ENCODE results near the gene STOM.

STOM gene

DNA sequence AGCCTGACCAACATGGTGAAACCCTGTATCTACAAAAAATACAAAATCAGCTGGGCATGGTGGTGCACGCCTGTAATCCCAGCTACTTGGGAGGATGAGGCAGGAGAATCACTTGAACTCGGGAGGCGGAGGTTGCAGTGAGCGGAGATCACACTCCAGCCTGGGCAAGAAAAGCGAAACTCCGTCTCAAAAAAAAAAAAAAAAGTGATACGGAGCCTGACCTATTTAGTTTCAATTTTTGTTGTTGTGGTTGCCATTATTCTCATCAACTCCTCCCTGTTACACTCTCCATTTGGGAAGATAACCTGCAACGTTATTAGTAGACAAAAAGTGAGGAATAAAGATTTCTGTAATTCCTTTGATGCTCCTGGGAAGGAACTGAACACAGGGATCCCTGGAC, 1.3 kb downstream of the STOM start:
- DNase-seq: no peak

DNA sequence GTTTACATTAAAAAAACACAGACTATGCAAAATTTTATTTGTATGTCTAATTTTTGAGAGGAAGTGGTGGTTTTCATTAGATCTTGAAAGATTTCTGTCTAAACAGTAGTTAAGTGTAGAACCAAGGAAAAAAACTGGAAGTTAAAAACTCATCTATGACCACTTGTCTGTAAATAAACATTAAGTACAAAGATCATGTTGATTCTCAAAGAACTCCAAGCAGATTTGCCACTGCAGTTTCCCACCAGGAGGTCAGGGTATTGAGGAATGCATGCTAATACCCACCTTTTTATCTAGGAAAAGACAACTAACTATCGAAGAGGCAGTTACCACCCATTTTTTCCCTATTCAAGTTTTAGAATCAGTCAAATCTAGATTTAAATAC, 1.9 kb downstream of the STOM start:
- no peak for DNase-seq

- DNase-seq: peak; percentile 56
Measured at GRCh38 chr9:121367306-121368137, 2.5 kb downstream of the STOM start.

- no peak for DNase-seq
Measured at GRCh38 chr9:121366611-121367192, 3.3 kb downstream of the STOM start.

GRCh38 chr9:121365564-121365963, 4.5 kb downstream of the STOM start:
- DNase-seq: no peak

- no peak for DNase-seq
Measured at GRCh38 chr9:121364886-121365285, 5.2 kb downstream of the STOM start.

DNA sequence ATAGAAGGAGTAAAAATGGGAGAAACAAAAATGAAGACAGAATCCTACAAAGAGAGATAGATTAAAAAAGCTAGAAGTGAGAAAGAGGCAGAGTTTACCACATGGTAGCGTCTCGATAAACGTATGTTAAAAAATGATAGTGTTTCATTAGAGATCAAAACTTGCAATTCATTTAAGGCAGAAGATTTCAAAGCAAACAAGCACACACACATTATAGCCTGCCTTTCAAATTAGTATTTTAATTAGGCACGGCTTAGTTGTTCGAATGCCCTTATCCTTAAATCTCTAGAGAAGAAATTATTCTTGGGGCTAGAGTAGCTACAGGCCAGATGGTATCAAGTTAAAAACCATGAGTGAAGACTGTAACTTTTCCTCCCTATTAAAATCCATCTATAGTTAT, 6.0 kb downstream of the STOM start:
- DNase-seq: no peak

DNA sequence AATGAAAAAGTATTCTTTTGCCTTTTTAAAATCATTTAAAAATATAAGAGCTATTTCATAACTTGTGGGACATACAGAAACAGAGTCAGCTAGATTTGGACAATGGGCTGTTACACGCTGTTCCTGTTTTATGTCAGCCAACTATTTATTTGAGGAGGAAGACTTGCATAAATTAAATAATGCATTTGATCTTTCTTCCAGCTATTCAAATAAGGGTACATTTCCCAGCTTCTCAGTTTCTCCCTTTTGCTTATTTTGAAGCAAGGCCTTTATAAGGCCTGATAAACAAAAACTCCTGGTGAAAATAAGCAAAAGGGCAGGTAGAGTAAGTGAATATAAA, 6.5 kb downstream of the STOM start:
- DNase-seq: no peak

DNA sequence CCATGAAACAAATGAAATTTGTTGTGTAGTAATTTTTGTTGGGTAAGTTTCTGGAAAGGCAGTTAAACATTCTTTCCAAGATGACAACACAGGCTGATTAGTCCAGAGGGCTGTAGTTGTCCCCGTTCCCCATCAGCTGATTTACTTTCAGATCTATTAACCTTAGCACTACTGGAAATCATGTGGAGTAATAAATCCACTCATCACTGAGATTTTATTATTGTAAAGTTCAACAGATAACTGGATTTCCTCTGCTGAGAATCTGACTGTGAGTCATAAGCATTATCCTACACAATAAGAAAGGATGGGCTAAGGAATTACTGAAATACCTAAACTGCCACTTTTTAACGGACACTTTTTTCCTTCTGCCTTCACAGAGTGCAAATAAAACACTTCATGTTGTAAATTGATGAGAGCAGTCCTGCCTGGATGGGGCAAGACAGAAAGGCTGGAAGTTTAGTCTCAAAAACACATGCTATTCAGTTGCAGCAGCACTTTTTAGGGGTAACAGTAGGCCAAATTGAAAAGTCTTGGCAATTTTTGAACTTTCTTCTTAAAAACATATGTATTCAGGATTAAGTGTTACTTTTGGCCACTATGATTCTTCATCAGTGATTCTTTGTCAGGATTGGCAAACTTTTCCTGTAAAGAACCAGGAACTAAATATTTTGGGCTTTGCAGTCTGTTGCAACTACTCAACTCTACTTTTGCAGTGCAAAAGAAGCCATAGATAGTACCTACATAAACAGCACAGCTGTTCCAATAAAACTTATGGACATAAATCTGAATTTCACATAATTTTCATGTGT, 7.0 kb downstream of the STOM start:
- DNase-seq: no peak

GRCh38 chr9:121360601-121361374, 9.3 kb downstream of the STOM start:
- no peak for DNase-seq

DNA sequence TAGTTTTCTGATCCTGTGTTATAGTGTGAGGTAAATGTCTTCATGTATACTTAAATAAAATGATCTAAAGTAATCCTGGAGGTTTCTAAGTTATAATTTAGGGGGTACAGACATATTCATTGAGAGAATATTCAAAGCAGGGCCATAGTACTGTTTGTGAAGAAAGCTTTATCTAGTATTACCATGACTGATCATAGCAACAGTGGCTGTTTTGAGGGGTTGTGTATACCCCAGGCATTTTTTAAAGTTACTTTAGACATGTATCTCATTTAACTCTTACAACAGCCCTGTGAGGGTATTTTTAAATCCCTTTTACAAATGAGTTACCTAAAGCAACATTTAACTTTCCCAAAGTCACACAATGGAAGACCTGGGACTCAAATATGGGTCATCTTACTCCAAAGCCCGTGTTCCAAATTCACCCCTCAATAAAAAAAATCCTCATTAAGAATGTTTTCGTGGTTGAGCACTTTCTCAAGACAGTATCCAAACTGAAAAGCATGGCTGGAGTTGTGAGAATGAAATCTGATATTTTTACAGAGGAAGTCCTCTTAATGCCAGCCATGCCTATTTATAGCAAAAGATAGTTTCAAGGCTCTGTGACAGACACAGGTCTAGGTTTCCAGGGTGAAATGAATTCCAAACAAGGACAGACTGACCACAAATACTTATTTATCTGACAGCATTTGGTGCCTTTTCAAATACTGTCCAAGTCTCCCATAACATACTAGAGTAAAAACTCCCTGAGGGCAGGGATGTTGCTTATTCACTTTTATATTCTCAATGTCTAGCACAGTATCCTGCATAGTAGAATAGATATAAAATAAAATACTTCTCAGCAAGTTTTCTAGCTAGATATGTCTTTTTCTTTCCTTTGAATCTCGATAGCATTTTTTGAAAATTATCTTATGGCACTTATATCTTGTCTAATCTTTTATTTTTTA, 10.4 kb downstream of the STOM start:
- DNase-seq: no peak

DNA sequence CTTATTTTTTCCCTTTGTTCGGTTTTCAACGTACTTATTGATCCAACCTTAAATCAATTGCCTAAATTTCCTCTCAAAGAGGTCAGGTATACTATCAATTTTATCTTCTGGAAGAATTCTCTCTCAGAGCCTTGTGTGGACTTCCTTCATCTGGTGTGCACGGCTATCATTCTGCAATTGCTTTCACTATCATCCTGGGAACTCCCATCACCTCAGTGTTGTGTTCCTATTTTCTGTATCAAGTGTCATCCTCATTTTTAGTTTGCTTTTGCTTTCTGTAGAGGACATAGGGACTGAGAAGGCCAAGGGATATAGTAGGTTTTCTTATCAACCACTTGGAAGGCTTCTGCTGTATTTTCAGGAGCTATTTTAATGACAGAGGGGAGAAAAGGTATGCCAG, 11.3 kb downstream of the STOM start:
- no peak for DNase-seq

GRCh38 chr9:121357011-121357410, 13.0 kb downstream of the STOM start:
- DNase-seq: no peak

GRCh38 chr9:121354762-121355161, 15.3 kb downstream of the STOM start:
- DNase-seq: no peak

DNA sequence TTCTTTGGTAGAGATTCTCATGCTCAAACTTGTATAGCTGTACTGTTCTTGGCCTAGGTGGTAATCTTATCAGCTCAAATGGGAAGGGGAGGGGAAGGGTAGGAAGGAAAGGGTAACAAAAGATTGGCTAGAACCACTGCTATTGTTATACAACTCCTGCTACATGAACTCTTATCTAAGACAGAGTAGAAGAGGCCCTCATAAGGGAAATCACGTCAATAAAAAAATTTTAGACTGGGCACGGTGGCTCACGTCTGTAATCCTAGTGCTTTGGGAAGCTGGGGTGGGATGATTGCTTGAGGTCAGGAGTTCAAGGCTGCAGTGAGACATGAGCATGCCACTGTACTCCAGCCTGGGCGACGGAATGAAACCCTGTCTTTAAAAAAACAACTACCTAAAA, 15.9 kb downstream of the STOM start:
- DNase-seq: no peak

GRCh38 chr9:121353241-121354061, 16.6 kb downstream of the STOM start:
- DNase-seq: no peak

- no peak for DNase-seq
Measured at GRCh38 chr9:121350993-121351561, 19.0 kb downstream of the STOM start.

DNA sequence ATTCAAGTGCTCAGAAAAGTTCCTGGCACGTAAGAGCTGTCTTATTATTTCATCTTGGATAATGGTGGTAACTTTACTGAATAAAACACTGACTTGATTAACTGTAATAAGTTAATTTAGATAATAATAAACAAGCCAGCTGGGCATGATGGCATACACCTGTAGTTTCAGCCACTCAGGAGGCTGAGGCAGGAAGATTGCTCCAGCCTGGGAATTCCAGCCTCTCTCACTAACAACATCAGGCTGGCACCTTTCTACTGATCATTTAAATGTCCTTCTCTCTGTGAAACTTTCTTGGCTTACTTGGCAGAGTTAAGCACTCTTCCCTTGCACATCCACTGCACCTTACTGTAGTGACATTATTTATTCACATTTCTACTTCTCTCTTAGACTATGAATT, 20.0 kb downstream of the STOM start:
- no peak for DNase-seq

DNA sequence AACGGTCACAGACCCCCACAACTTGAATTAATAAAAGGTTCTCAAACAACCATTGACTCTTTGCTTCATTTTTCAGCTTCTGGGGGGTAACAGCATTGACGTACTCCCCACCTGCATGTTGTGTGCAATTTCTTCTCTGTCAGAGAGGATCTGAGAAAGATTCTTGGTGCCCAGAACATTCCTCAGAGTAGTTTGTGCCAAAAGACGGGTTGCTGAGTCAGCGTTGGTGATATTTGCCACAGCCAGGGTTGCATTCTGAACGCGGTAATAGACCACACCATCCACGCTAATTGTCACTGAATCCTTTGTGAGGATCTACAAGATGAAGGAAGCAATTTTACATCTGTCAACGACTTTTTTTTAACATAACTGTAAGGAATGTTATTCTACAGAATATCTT, 21.0 kb downstream of the STOM start:
- no peak for DNase-seq

GRCh38 chr9:121348221-121348620, 21.8 kb downstream of the STOM start:
- no peak for DNase-seq

GRCh38 chr9:121345070-121345469, 25.0 kb downstream of the STOM start:
- no peak for DNase-seq
